GM18526 (cell line): ENCODE results near the gene OR1F1.

ENCODE experiments used
- POLR2A ChIP-seq: IDR thresholded peaks from 3 replicates; pipeline ENCODE4 v1.6.1; 2011; ENCODE audit not compliant: insufficient read length; ENCODE audit errors: extremely low read depth

Gene OR1F1

GRCh38 chr16:3212567-3212966 lies 24.6 kb downstream of the OR1F1 start:
- no peak for TF ChIP-seq POLR2A

GRCh38 chr16:3214904-3215600 lies 27.0 kb downstream of the OR1F1 start:
- TF ChIP-seq POLR2A: no peak

GRCh38 chr16:3215601-3216262 lies 27.7 kb downstream of the OR1F1 start:
- TF ChIP-seq POLR2A: no peak

- TF ChIP-seq POLR2A: no peak
Observed at GRCh38 chr16:3216263-3216640, 28.2 kb downstream of the OR1F1 start.

GRCh38 chr16:3220839-3221238 lies 32.8 kb downstream of the OR1F1 start:
- no peak for TF ChIP-seq POLR2A

GRCh38 chr16:3223913-3224515 lies 36.0 kb downstream of the OR1F1 start:
- no peak for TF ChIP-seq POLR2A

GRCh38 chr16:3234543-3234856 lies 46.5 kb downstream of the OR1F1 start:
- no peak for TF ChIP-seq POLR2A

GRCh38 chr16:3234857-3235561 lies 47.0 kb downstream of the OR1F1 start, which contains the start of gene ZNF200:
Gene ZNF200, minus strand, starts transcription at chr16:3235158. Its CDS starts 1,403 bp downstream, at chr16:3233755.
- TF ChIP-seq POLR2A: peak; percentile 92

- no peak for TF ChIP-seq POLR2A
Observed at GRCh38 chr16:3235856-3236669, 48.1 kb downstream of the OR1F1 start.

- TF ChIP-seq POLR2A: no peak
Observed at GRCh38 chr16:3241761-3242160, 53.8 kb downstream of the OR1F1 start.

GRCh38 chr16:3242709-3243108 lies 54.7 kb downstream of the OR1F1 start:
- TF ChIP-seq POLR2A: no peak

GRCh38 chr16:3243882-3244281 lies 55.9 kb downstream of the OR1F1 start:
- no peak for TF ChIP-seq POLR2A

GRCh38 chr16:3246002-3246401 lies 58.0 kb downstream of the OR1F1 start:
- TF ChIP-seq POLR2A: no peak

- TF ChIP-seq POLR2A: no peak
Observed at GRCh38 chr16:3246876-3247275, 58.9 kb downstream of the OR1F1 start.

- TF ChIP-seq POLR2A: no peak
Observed at GRCh38 chr16:3248596-3248995, 60.6 kb downstream of the OR1F1 start.

- TF ChIP-seq POLR2A: no peak
Observed at GRCh38 chr16:3249020-3249419, 61.0 kb downstream of the OR1F1 start.

- TF ChIP-seq POLR2A: no peak
Observed at GRCh38 chr16:3249451-3249850, 61.4 kb downstream of the OR1F1 start.
